GM19328 (cell line): Measurements from ENCODE around the gene TCF4.

Experiments used
- ATAC-seq: cut with Tn5 transposase; IDR thresholded peaks from one replicate; pipeline ENCODE4 v1.9.1; 2021; ENCODE audit warnings: mild to moderate bottlenecking, moderate library complexity; ENCODE audit not compliant: unreplicated experiment

The TCF4 gene

DNA sequence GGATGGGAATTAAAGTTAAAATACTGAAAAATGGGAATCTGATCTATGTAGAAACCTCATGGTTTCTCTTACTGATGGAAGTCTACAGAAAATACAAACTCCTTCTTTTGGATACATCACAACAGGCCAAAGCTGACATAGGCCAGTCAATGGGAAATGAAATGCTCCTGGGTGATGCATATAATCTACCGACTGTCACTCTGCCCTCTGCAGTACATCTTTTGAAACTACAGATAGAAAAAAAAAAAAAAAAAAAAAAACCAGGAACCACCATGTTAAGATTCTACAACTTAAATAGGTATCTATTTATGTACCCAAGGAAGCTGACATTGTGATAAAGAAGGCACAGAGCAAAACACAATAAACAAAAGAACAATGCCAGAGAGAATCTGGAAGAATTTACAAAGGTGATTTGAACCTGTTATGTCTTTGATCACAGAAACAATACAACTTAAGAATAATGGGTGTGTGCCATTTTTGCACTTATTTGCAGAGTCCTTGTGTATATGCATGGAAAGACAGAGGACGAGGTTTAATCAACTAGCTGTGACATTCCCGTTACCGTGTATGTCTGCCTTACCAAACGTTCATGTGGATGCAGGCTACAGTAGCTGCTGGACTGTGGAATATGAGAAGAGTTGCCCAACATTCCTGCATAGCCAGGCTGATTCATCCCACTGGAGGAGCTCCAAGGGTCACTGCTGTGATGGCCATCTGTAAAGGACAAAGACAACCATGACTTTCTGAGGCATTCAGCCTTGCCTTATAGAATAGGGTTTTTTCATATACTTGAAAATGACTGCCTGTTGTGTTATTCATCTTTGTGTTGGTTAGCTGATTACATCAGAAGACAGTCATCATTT is 312.7 kb downstream of the TCF4 start:
- ATAC-seq, result no peak

- ATAC-seq, result no peak
Observed at GRCh38 chr18:55272510-55273243, 315.3 kb downstream of the TCF4 start.

DNA sequence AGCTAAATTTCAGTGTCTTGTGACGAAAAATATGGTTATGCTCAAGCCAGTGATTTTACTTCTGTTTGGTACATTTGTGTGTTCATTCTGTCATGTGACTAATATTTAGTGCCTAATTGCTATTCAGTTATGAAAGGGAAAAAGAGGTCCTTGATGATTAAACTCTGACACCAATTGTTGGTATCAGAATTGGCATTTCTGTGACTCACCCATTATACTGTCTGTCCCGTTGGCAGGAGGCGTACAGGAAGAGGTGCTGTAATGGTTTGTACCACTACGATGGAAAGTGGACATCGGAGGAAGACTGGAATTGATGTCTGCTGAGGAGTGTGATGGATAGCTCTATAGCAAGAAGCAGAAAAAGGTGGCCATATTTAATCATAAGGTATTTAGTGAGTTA is 318.4 kb downstream of the TCF4 start:
- ATAC-seq, result no peak

DNA sequence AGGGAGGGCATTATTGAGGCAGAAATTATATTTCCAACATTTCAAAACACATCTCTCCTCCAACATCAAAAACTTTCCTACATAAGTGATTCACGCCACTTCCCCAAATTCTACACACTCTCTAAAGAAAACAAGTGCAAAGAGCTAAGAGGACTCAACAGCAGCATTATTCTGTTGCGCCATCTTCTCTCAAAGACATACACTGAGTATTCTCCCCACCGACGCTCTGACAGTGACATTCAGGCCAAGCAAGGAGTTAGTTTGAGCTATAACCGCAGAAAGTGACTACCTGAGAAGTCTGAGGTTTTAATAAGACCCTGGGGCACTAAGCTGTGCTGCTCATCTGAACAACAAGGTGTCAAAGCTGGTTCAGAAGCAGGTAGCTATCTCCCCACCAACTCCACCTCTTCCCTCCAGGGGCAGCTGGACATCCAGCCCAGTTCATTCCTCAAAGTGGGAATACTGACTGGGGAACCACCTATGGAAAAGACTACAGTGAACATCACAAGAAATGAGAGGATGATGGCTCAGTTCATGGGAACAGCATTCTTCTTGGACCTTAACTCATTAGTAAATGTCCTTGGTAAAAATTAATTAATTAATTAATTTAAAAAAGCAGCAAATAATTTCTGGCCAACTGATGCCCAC is 319.2 kb downstream of the TCF4 start:
- ATAC-seq, result peak; percentile 35

DNA sequence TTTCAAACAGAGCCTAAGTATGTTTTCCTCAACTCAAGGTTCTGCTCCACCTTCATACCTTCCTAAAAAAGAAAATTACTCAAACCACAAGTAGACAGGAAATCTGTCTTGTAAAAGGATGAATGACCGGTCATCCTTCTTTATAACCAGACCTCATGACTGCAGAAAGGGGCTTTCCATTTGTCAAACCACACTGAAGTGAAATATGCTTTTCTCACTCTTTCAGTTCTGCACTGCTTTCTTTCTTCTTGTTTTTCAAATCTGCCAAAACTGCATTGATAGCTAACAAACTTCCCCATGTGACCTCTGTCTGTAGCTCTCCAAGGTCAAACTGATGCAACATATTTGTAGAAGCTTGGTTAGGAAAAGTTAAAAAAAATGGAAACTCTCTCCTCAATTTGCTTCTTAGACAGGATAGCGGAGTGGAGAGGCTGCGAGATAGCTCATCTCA is 319.8 kb downstream of the TCF4 start:
- peak; percentile 66 for ATAC-seq

DNA sequence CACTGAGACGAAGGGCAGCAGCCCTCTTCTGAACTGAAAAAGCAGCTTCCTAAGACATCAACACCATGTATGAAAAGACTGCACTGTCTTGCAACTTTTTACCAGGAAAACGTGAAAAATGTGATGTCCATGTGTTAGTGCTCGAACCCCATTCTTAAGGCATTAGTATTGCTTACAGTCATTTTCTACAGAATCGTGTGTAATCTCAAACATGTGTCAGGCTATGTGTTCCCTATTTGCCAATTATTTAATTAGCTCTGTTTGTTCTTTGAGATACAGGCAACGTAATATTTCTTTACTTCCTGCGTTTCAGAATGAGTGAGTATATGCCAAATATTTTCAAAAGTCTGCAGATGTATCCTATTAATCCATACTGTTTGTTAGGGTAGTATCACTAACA is 321.0 kb downstream of the TCF4 start:
- ATAC-seq, result no peak

- peak; percentile 31 for ATAC-seq
Observed at GRCh38 chr18:55265984-55266383, 322.0 kb downstream of the TCF4 start.

DNA sequence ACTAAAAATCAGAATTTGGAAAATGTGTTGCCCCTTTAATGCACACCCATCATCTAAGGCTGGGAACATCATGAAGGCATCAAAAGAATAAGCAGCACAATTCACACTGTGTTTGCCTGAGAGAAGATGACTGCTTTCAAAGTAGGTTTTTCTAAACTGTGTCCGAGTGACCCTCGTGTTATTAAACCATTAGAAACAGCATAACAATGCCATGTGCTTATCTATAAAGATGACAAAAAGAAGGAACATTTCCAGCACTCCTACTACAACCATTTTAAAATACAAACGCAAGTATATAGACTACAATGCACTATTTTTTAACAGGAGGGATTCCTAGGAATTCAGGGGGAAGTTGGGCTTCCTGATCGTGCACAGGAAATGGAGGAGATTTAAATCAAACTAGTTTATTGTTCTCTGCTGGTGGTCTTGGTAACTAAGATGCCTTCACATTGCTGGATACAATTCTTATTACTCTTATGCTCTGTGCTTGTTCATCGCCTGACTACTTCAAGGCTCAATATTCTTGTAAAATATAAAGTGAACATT is 322.8 kb downstream of the TCF4 start:
- ATAC-seq, result no peak

DNA sequence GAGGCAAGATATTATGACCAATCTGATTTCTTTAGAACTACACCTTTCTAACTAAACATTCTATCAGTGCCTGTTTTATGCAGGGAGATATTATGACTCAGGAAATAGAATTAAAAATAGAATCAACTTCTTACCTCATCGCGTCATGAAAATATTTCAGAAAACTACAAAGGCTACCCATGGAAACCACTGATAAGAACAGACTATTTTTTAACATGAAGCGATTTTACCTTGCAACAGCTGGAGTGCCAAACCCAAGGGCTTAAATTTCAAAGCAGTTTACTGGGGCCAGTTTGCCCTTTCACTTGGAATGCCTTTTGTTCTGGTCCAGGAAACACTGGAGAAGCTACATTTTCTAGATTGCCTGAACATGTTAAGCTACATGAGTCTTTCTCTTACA is 323.9 kb downstream of the TCF4 start:
- no peak for ATAC-seq

- no peak for ATAC-seq
Observed at GRCh38 chr18:55262021-55262560, 325.9 kb downstream of the TCF4 start.

GRCh38 chr18:55261253-55261652 is 326.7 kb downstream of the TCF4 start:
- no peak for ATAC-seq

GRCh38 chr18:55258088-55258487 is 329.9 kb downstream of the TCF4 start:
- no peak for ATAC-seq

DNA sequence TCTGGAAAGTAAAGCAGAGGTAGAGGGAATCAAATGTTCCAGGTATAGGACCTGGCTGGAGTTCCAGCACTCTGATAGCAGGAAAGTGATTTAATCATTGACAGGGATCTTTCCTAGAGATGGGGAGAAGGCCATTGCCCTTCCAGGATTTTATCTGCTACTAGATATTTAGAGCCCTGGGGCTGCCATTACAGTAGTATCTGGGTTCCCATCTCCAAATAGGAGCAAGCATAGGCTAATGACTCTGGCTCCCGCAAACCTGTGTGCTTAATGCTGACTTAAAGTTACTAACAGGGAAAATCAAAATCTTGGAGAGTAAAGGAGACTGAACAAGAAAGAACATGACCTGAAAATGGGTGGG is 331.1 kb downstream of the TCF4 start:
- ATAC-seq, result no peak

DNA sequence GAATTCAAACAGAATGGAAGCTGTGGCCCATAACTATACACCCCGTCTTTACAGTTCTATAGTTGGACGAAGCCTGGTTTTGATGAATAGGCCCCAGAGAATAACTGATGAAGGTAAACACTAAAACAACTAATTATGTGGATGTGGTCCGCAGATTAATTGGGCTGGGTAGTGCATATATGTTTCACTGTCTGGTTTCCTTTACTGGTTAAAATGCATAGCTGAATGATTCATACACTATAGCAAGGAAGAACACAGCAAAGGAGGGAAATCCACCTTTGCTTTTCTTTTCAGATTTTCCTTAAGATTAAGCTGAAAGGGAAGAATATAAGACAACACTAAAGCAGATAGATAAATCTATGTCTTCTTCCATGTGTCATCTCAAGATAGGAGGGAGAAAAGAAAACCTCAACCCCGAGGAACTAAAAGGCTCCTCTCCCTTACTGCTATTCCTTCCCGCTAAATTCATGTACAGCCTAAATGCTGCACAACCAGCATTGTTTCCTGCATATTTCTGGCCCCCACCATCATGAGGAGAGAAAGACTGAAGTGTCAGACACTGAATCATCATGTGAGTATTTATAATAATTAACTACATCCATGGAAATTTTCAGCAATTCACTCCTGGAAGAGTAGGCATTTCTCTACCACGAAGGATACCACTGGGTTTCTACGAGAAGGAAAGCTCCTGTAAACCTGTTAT is 331.6 kb downstream of the TCF4 start:
- ATAC-seq, result no peak

GRCh38 chr18:55253814-55254213 is 334.2 kb downstream of the TCF4 start:
- no peak for ATAC-seq

GRCh38 chr18:55252901-55253300 is 335.1 kb downstream of the TCF4 start:
- ATAC-seq, result no peak

- no peak for ATAC-seq
Observed at GRCh38 chr18:55252053-55252675, 335.8 kb downstream of the TCF4 start.

GRCh38 chr18:55251254-55251971 is 336.6 kb downstream of the TCF4 start:
- ATAC-seq, result no peak

DNA sequence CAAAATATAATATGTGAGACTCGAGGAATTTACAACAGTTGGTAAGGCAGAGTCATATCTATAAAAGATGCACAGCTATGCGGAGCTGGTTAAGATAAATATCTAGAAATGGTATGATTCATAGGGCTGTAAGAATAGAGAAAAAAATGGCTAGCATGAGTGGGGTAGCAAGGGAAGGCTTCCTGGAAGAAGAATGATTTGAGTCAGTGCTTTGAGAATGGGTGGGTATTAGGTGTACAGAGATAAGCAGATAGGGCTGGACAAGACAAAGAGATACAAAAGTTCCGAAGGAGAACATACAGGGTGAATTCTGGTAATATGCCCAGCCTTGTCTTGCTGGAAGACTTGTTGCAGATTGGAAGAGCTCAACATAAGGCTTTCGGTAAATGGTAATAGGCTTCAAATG is 337.2 kb downstream of the TCF4 start:
- ATAC-seq, result no peak
